NCI-H2107 treated with DMSO at 0.1 percent for 48 hours (cell line): Measurements from ENCODE around the gene RGS17.
A peak's percentile ranks its signal among the peaks of the same experiment; 100 is the strongest.

ENCODE experiments used
- DNase-seq: peaks from one replicate; lab custom pipeline; 2025; ENCODE audit not compliant: unreplicated experiment; lab: John Stamatoyannopoulos, UW

Gene RGS17

DNA sequence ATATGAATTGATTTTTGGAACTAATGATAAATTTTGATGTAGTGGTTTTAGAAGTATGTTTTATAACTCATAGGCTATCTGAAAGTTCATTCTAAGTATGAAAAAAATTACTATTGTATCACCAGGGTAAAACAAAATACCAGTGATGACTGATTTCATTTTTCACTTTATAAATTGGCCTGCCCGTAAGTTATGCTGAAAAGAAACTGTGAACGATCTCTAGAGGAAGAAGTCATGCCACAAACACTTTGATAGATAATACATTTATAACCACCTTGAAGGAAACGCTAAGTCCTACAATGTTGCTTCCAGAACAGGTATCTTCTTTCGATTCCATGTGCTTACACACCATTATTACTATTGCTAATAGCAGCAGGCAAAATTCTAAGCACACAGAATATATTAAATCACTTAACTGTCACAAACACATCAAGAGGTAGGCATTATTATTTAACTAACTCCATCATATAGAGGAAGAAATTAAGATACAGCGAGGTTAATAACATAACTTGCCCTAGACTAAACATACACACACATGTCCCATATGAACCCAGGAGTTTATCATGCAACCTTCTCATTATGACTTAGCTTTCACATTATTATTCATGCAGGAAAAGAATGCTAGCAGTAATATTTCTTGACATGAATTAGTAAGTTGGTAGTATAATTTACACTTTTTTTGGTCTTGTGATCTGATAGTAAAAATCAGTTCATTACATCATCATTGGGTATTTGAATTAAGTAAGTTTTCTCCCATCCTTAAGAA lies 44.7 kb downstream of the RGS17 start:
- no peak for DNase-seq

DNA sequence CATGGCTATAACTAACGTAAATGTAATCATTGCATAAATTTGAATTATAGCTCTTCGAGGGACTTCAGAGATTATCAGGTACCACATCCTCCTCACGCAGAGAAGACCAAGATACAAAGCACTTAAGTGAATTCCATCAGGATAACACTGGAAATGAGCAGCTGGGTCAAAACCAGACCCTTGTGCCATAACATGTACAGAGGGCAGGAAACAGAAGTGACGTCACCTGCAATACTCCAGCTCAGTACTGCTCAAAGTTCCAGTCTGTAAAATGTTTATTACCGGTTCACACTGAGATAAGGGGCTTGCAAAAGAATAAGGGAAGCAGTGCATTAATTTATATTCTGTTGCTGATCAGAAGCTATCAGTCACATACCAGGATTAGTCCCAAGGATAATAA lies 45.8 kb downstream of the RGS17 start:
- DNase-seq = no peak

DNA sequence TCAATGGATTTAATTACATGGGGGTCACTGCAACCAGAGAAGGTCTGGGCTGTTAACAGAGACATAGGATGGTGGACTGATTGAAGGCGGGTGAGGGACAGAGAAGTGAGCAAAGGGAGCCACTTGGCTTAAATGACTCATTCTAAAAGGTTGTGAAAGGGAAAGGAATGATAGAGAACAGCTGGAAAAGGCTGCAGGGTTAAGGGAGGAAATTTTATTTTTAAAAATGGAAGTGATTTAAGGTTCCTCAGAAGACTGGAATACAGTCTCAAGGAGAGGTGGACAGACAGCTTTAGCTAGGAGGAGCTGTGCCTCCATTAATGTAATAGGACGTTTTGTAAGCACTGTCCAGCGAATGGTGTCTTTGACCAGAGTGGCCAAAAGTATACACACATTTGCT lies 46.7 kb downstream of the RGS17 start:
- DNase-seq = no peak

- no peak for DNase-seq
These were observed 47.2 kb downstream of the RGS17 start for GRCh38 chr6:153083869-153084268.

- no peak for DNase-seq
These were observed 49.2 kb downstream of the RGS17 start for GRCh38 chr6:153081914-153082313.

- DNase-seq = no peak
These were observed 54.7 kb downstream of the RGS17 start for GRCh38 chr6:153076431-153076830.

GRCh38 chr6:153074761-153075160 lies 56.3 kb downstream of the RGS17 start:
- no peak for DNase-seq

DNA sequence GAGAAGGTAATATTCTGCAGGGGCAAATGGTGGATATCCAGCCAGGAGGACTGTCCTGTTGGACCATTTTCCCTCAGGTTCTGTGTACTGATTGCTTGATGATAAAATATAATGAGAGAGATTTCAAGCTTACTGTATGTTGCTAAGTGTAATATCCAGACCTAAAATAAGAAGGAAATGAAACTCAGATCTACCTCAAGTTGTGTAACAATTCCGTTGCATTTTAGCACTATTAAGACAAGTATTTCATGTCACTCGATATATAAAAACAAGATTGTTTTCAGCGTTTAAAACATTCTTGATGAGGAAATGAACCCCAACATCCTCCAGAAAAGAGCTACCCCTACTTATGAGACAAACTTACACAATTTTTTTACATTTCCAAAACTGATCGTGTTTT lies 57.2 kb downstream of the RGS17 start:
- DNase-seq = no peak

DNA sequence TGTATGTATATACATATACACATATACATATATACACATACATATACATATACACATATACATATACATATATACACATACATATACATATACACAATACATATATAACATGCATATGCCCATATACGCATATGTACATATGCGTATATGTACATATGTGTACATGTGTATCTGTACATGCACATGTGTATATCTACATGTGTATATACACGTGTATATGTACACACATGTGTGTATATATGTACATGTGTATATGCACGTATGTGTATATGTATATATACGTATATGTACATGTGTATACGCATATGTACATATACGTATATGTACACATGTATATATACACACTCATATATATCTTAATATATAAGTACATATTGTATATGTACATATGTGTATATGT lies 60.3 kb downstream of the RGS17 start:
- DNase-seq = no peak

DNA sequence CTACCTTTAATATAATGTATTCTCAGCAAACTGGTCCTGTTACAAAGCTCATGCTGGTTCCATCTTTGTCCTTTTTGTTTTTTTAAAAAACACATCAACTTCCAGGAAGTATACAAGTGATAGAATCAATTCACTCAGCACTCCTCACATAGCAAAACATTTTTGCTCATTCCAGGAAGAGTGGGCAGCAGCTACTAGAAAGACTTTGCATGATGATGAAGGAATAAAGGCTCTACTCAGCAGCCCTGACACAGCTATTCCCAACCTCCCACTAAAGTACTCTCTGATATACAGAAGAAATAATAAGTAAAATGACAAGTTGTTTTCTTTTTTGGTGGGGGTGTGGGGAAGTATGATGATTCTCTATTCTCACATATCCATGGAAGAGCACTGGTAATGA lies 61.2 kb downstream of the RGS17 start:
- no peak for DNase-seq

DNA sequence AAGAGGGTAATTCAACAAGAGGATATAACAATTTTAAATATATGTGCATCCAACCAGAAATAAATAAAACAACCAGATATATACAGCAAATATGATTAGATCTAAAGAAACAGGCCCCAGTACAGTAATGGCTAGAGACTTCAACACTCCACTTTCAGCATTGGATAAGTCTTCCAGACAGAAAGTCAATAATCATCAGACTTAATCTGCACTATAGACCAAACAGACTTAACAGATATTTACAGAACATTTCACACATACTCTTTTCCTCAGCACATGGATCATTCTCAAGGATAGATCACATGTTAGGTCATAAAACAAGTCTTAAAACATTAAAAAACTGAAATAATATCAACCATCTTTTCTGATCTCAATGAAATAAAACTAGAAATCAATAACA lies 65.9 kb downstream of the RGS17 start:
- no peak for DNase-seq

DNA sequence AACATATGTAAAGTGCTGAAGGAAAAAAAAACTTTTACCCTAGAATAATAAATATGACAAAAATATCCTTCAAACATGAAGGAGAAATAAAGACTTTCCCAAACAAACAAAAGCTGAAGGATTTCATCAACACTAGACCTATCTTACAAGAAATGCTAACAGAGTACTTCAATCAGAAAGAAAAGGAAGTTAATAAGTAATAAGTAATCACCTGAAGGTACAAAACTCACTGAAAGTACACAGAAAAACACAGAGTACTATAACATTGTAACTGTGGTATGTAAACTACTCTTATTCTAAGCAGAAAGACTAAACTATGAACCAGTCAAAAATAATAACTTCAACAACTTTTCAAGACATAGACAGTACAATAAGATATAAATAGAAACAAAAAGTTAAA lies 67.1 kb downstream of the RGS17 start:
- DNase-seq = no peak

- DNase-seq = no peak
These were observed 68.6 kb downstream of the RGS17 start for GRCh38 chr6:153062516-153062915.

GRCh38 chr6:153059757-153060156 lies 71.3 kb downstream of the RGS17 start:
- DNase-seq = no peak

GRCh38 chr6:153059311-153059710 lies 71.8 kb downstream of the RGS17 start:
- no peak for DNase-seq

GRCh38 chr6:153058909-153059308 lies 72.2 kb downstream of the RGS17 start:
- DNase-seq = peak; percentile 2

DNA sequence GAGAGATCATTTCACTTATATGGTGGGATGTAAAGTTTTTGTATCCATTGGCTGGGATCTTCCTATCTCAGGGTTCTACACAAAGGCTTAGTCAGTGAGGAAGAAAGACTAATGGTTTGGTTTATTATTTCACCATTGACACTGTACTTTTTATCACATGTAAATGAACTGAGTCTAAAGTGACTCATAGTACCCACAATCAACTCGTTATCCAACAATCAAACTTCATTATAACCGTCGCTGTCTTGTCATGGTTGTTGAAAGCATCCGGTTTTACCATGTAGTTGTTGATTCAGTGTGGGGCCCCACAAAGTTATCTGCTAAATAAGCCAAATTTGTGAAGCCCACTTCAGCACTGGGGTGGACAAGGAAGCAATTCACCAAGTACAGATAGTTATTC lies 72.8 kb downstream of the RGS17 start:
- no peak for DNase-seq

- DNase-seq = no peak
These were observed 74.8 kb downstream of the RGS17 start for GRCh38 chr6:153056308-153056707.

DNA sequence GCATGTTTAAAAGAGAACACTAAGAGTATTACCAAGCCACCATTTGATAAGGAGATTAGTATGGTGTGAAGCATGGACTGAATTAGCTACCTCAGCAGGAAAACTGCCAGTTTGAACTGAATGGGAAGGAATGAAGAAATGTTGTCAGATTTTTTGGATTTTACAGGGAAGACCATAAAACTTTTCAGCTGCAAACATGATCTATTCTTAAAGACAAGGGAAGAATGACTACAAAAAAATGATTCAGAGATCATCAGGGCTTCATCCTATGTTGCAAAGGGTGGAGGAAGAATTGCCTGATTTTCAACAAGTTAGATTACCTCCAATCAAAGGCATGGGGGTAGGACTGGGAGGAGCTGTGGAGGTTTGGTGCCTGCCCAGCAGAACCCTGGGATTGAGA lies 79.3 kb downstream of the RGS17 start:
- no peak for DNase-seq

GRCh38 chr6:153048631-153049030 lies 82.5 kb downstream of the RGS17 start:
- DNase-seq = no peak

GRCh38 chr6:153047386-153047785 lies 83.7 kb downstream of the RGS17 start:
- DNase-seq = no peak

- DNase-seq = no peak
These were observed 85.8 kb downstream of the RGS17 start for GRCh38 chr6:153045271-153045670.

GRCh38 chr6:153044295-153044694 lies 86.8 kb downstream of the RGS17 start:
- DNase-seq = peak; percentile 35
